HG03575 (cell line): Measurements from ENCODE around the gene ANTXRL.
"Not testable (repeated sequence)": the region's sequence is repeated elsewhere in the genome, so short reads cannot be mapped to it uniquely, and the experiment has no call there.

Source experiments
- ATAC-seq: cut with Tn5 transposase; IDR thresholded peaks from one replicate; pipeline ENCODE4 v1.9.1; 2021; ENCODE audit not compliant: unreplicated experiment, insufficient number of reproducible peaks, low FRiP score; ENCODE audit errors: extremely low read depth

Gene ANTXRL

DNA sequence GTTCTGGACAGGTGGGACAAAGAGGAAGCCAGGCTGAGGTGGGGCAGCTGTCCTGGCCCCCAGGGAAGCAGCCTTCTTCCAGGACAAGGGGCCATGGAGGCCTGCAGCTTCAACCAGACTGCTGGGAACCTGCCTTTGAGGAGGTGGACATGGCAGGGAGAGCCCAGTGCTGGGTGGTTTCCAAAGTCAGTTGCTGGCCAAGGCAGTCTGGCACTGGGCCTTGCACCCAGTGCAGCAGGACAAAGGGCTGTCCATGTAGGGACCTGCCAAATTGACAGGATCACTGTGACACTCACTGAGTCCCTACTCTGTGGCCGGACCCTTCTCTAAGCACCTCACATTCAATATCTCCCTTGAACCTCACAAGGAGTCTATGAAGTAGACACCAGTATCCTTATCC is 90.2 kb downstream of the ANTXRL start:
- ATAC-seq = not testable (repeated sequence)

DNA sequence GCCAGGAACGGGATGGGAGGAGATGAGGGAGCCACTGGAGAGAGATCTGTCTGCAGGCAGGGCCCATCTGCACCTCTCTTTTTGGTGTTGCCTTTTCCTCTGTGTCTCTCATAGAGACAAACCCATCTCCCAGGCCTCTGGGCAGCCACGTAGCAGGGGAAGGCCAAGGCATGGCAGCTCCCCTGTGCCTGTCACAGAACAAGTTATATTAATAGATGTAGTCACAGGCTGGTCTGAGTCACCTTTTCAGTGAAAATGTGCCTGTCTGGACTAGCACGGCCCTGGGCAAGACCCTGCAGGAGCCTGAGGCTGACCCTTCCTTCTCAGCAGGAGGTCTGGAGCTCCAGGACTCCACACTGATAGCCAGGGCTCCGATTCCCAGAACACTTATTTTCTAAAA is 90.9 kb downstream of the ANTXRL start:
- not testable (repeated sequence) for ATAC-seq

DNA sequence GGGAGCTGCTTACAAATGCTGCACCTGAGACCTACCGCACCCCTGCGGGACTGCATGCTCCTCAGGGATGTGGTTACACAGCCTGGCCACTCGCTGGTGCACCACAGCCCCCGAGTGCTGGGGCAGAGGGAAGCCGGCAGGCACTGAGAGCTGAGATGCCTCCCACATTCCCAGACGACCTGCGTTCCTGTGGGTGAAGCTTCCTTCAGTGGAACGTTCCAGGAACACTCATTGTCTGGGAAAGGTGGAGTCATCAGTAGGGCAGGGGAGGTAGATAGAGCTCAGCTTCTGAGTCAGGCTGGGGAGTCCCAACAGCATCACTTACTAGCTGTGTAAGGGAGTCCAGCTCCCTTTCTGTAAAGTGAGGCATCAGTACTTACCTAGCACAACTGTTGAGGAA is 91.3 kb downstream of the ANTXRL start:
- not testable (repeated sequence) for ATAC-seq

DNA sequence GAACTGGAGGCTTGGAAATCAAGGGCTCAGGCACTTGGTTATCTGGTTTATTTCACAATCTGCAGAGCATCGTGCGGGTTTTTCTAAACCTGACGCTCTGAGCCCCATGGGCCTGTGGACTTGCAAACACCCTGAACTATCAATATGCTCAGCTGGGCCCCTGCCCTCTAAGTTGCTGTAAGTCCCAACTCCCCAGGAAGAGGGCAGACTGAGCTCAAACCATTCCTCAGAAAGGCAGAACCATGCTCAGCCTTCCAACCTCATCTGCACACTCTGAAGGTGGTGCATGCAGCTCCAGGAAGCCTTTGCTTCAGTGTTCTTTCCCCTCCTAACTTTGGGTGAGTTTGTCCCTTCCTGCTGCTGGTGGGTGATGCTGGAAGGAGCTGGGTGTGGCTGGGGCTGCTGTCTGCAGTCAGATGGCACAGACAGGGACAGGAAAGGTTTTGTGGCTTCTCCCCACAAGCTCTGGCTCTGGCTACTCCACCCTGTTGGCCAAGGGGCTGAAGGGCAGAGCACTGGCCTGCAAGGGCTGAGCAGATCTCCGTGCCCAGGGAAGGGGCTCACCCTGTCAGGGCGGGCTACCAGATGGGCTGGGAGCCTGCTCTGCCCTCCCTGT is 92.5 kb downstream of the ANTXRL start:
- not testable (repeated sequence) for ATAC-seq
